ENCODE data around the gene CHMP1B. TPM values are rescaled to one million over a fixed set of nuclear protein-coding genes. Genes with fewer than 3 reads are reported as not detected.

Gene CHMP1B
- total and polyA plus RNA-seq, 2 donors (not counting 1 experiment from before 2014, with no cell fraction given), result 26.5 to 49.7 TPM

DNA sequence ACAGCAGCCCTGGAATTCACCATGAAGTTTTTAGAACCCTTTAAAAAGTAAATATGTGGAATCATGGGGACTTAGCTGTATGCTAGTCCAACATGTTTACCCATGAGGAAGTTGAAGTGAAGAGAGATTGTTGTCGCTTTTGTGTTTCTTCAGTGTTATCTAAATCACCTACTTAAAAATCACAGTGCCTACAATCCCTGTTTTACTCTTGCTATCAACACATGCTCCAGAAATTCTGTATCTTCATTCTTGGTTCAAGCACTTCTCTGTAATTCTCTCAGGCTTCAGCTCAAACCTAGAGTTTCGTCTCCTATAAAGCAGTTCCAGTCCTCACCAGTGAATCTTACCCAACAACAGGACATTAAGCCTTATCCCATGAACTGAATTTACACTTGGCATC, 30.5 kb upstream of the CHMP1B start:
- Histone ChIP-seq H3K27me3 (ENCODE audit: control insufficient read depth, insufficient read depth, low read length) (no peaks in the 10 kb centered on the region), H3K27ac (ENCODE audit: insufficient read depth, low read length) (no peak overlapping the region), H3K79me2 (ENCODE audit: control insufficient read depth, insufficient read depth, low read length) (no peaks in the 10 kb centered on the region), H3K36me3 (ENCODE audit: control insufficient read depth, insufficient read depth, low read length) (no peaks in the 10 kb centered on the region), H3K4me3 (replicated peaks in 1 of 4; ENCODE audit: control extremely low read depth in 1 of 4, insufficient read depth in 1 of 4, low read depth in 3 of 4, low read length in 4 of 4) (no peak overlapping the region), H3K9me3 (ENCODE audit: control insufficient read depth, insufficient read depth, low read depth, low read length) (no peaks in the 10 kb centered on the region), H3K4me2 (ENCODE audit: extremely low read depth, insufficient read depth, low read length) (no peak overlapping the region), H3K9ac (ENCODE audit: insufficient read depth, low read length) (no peak overlapping the region), H2AFZ (ENCODE audit: low read length) (no peak overlapping the region), H3K4me1 (ENCODE audit: control insufficient read depth, extremely low read depth, insufficient read depth, low read length) (no peaks in the 10 kb centered on the region), H4K20me1 (ENCODE audit: control insufficient read depth, extremely low read depth, insufficient read depth, low read length) (no peaks in the 10 kb centered on the region)
- no peak for TF ChIP-seq EZH2 (IDR thresholded peaks at IDR 0.05; ENCODE audit: low read length, missing control alignments)
- TF ChIP-seq, protein P1, sequence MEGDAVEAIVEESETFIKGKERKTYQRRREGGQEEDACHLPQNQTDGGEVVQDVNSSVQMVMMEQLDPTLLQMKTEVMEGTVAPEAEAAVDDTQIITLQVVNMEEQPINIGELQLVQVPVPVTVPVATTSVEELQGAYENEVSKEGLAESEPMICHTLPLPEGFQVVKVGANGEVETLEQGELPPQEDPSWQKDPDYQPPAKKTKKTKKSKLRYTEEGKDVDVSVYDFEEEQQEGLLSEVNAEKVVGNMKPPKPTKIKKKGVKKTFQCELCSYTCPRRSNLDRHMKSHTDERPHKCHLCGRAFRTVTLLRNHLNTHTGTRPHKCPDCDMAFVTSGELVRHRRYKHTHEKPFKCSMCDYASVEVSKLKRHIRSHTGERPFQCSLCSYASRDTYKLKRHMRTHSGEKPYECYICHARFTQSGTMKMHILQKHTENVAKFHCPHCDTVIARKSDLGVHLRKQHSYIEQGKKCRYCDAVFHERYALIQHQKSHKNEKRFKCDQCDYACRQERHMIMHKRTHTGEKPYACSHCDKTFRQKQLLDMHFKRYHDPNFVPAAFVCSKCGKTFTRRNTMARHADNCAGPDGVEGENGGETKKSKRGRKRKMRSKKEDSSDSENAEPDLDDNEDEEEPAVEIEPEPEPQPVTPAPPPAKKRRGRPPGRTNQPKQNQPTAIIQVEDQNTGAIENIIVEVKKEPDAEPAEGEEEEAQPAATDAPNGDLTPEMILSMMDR (conservative IDR thresholded peaks at IDR 0.05 in 1 of 2, IDR thresholded peaks at IDR 0.05 in 1 of 2; ENCODE audit: low read depth in 1 of 2, low read length in 2 of 2), result no peak
- DNase-seq (ENCODE audit: low read depth in 2 of 2), result no peak

GRCh38 chr18:11821208-11821607, 30.0 kb upstream of the CHMP1B start:
- Histone ChIP-seq H3K36me3 (ENCODE audit: control insufficient read depth, insufficient read depth, low read length) (no peaks in the 10 kb centered on the region), H3K4me2 (ENCODE audit: extremely low read depth, insufficient read depth, low read length) (no peak overlapping the region), H3K9me3 (ENCODE audit: control insufficient read depth, insufficient read depth, low read depth, low read length) (no peaks in the 10 kb centered on the region), H3K27me3 (ENCODE audit: control insufficient read depth, insufficient read depth, low read length) (no peaks in the 10 kb centered on the region), H4K20me1 (ENCODE audit: control insufficient read depth, extremely low read depth, insufficient read depth, low read length) (no peaks in the 10 kb centered on the region), H3K27ac (ENCODE audit: insufficient read depth, low read length) (no peak overlapping the region), H3K79me2 (ENCODE audit: control insufficient read depth, insufficient read depth, low read length) (no peaks in the 10 kb centered on the region), H3K9ac (ENCODE audit: insufficient read depth, low read length) (no peak overlapping the region), H3K4me1 (ENCODE audit: control insufficient read depth, extremely low read depth, insufficient read depth, low read length) (no peaks in the 10 kb centered on the region), H2AFZ (ENCODE audit: low read length) (no peak overlapping the region), H3K4me3 (replicated peaks in 1 of 4; ENCODE audit: control extremely low read depth in 1 of 4, insufficient read depth in 1 of 4, low read depth in 3 of 4, low read length in 4 of 4) (no peak overlapping the region)
- TF ChIP-seq, protein P1 (conservative IDR thresholded peaks at IDR 0.05 in 1 of 2, IDR thresholded peaks at IDR 0.05 in 1 of 2; ENCODE audit: low read depth in 1 of 2, low read length in 2 of 2), result no peak
- no peak for TF ChIP-seq EZH2 (IDR thresholded peaks at IDR 0.05; ENCODE audit: low read length, missing control alignments)
- no peak for DNase-seq (ENCODE audit: low read depth in 2 of 2)

DNA sequence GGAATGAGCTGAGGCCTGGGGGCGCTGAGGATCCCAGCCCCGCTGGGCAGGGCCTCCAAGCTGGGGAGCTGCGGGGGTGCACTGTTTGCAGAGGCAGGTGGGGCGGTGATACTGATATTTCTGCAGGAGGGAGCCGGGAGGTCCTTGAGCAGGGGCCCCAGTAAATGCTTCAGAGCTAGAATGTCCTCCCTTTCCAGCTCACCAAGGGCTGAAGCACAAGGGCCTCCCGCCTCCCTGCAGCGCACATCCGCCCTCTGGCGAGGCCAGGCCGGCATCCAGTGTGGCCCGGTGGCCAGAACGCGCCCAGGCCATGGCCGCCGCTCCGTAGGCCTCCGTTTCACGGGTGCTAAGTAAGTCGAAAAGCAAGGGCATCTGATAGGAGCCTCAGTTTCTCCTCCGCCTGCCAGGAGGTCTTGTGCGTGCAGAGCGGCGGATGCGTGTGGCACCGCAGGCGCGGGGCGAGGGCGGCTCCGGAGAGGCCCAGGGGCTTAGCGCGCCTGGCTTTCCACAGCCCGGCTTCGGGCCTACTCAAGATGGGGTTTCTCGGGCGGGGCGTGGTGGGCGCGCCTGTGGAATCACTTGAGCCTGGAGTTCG, 29.5 kb upstream of the CHMP1B start:
- H3K4me1 ChIP-seq (ENCODE audit: control insufficient read depth, extremely low read depth, insufficient read depth, low read length), result no peaks in the 10 kb centered on the region
- H3K9me3 ChIP-seq (ENCODE audit: control insufficient read depth, insufficient read depth, low read depth, low read length), result no peaks in the 10 kb centered on the region
- no peaks in the 10 kb centered on the region for H4K20me1 ChIP-seq (ENCODE audit: control insufficient read depth, extremely low read depth, insufficient read depth, low read length)
- no peak for DNase-seq (ENCODE audit: low read depth in 2 of 2)
- no peak for TF ChIP-seq EZH2 (IDR thresholded peaks at IDR 0.05; ENCODE audit: low read length, missing control alignments)
- TF ChIP-seq, protein P1 (conservative IDR thresholded peaks at IDR 0.05 in 1 of 2, IDR thresholded peaks at IDR 0.05 in 1 of 2; ENCODE audit: low read depth in 1 of 2, low read length in 2 of 2), result no peak
- H3K4me3 ChIP-seq (replicated peaks in 1 of 4; ENCODE audit: control extremely low read depth in 1 of 4, insufficient read depth in 1 of 4, low read depth in 3 of 4, low read length in 4 of 4), result no peak overlapping the region
- H3K27me3 ChIP-seq (ENCODE audit: control insufficient read depth, insufficient read depth, low read length), result no peaks in the 10 kb centered on the region
- H3K9ac ChIP-seq (ENCODE audit: insufficient read depth, low read length), result no peak overlapping the region
- H3K4me2 ChIP-seq (ENCODE audit: extremely low read depth, insufficient read depth, low read length), result no peak overlapping the region
- H3K27ac ChIP-seq (ENCODE audit: insufficient read depth, low read length), result no peak overlapping the region
- no peaks in the 10 kb centered on the region for H3K36me3 ChIP-seq (ENCODE audit: control insufficient read depth, insufficient read depth, low read length)
- H3K79me2 ChIP-seq (ENCODE audit: control insufficient read depth, insufficient read depth, low read length), result no peaks in the 10 kb centered on the region
- H2AFZ ChIP-seq (ENCODE audit: low read length), result no peak overlapping the region
